HG02623 (cell line): ENCODE measurements around the gene LRRC47.
"Not testable (repeated sequence)": the region's sequence is repeated elsewhere in the genome, so short reads cannot be mapped to it uniquely, and the experiment has no call there.

Experiments used
- ATAC-seq: cut with Tn5 transposase; IDR thresholded peaks from one replicate; pipeline ENCODE4 v1.9.1; 2021; ENCODE audit warnings: moderate library complexity; ENCODE audit not compliant: unreplicated experiment

Gene LRRC47

DNA sequence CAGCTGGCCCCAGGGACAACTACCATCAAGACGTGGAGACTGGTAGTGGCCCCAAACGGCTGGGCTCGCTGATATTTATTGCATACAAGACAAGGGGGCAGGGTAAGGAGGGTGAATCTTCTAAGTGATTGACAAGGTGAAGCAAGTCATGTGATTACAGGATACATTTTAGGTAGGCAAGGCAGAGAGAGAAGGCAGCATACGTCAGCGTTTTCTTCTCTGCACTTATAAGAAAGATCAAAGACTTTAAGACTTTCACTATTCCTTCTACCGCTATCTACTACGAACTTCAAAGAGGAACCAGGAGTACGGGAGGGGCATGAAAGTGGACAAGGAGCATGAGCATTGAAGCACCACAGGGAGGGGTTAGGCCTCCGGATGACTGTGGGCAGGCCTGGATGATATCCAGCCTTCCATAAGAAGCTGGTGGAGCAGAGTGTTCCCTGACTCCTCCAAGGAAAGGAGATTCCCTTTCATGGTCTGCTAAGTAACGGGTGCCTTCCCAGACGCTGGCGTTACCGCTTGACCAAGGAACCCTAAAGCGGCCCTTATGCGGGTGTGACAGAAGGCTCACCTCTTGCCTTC is 47.9 kb downstream of the LRRC47 start:
- ATAC-seq = not testable (repeated sequence)

- no peak for ATAC-seq
Measured at GRCh38 chr1:3747903-3748302, 48.4 kb downstream of the LRRC47 start.

DNA sequence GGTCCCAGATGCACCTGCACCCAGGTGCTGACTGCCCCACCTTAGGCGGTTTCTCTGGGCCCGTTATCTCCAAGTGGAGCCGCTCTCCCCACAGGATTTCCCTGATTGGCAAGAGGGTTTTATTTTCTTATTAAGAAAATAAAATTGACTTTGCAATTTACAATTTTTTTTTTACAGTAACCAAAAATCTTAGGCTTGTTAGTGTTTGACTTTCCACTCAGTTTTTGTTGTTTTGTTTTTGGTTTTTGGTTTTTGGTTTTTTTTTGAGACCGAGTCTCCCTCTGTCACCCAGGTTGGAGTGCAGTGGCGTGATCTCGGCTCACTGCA is 48.8 kb downstream of the LRRC47 start:
- no peak for ATAC-seq

- ATAC-seq = peak; percentile 86
Measured at GRCh38 chr1:3746830-3747521, 49.3 kb downstream of the LRRC47 start.

DNA sequence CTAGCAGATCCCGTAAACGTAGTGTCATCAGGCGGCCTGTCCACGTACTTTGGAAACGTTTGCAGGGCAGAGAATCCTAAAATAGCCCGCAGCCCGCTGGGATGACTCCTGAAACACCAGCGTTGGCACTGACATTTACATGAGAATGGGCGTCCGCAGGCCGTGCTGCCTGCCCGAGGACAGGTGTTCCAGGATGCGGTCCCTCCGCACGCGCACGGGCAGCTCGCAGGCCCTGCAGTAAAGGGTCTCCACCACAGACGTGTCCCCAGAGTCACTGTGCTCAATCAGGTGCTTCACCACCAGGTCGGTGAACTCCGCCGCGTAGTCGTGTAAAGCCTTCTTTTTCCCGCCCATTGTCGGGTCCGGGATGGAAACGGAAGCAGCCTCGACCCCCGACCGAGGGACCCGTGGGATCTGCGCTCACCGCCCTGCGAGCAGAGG is 49.9 kb downstream of the LRRC47 start:
- ATAC-seq = no peak

DNA sequence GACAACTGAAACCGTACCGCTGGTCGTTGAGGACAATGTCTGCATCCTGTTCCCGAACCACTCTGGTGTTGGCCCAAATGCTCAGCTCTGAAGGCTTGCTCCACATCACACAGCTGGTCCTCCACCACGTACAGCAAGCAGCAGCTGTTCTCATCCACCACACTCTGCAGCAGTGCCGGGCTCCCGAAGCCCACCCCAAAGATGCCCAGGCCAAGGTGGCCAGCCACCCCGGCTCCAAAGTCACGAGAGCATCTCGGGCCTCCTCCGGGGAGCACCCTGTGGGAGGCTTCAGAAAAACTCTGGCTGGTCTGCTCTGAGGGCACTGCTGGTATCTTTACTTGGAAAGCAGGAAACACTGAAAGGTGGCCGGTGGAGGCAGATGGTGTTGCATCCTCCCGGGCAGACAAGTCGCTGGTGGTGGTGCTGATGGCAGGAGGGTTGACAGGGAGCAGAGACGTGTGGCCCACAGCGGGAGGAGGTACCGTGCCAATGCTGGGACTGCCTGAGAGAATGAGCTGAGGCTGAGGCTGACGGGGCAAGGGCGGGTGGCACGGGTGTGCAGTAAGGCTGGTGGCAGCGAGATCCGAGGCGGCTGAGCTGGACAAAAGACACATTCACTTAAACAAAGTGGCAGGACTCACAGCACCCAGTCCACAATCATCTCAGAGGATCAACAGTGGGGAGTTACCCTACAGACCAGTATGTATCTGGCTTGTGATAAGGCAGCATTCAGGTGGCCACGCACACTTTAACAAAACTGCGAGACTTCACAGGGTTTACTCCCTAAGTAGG is 50.5 kb downstream of the LRRC47 start:
- ATAC-seq = no peak

DNA sequence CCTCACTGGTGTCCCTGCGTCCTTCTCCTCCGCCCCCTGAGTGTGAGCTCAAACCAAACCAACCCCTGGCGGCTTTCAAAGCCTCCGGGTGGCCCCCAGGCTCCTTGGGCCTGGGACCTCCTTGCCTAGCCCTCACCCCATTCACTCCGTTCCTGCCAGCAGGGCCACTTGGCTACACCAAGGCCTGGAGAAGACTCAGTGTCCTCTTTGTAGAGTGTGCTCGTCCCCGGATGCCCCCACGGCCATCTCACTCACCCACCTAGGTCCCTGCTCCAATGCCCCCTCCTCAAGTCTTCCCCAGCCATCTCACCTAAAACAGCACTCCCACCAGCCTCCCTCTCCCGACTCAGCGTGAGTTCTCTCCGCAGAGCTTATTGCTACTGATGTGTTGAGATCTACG is 51.2 kb downstream of the LRRC47 start:
- ATAC-seq = no peak

DNA sequence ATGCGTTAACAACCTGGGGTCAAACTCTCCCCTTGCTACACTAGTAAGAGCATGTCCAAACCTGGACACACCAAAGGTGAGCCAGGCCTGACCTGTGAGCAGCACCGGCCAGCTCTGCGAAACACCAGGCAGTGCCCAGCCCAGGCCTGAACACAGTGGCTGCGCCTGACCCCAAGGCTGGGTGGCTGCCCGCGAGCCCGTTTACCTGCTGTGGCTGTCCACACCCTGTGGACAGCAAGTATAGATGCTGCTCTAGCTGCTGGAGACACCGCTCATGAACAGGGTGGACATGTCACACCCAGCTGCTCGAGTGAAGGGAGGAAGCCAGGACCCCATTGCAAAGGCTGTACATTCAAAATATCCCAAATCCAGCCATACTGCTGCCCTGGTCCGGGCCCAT is 51.7 kb downstream of the LRRC47 start:
- ATAC-seq = no peak

DNA sequence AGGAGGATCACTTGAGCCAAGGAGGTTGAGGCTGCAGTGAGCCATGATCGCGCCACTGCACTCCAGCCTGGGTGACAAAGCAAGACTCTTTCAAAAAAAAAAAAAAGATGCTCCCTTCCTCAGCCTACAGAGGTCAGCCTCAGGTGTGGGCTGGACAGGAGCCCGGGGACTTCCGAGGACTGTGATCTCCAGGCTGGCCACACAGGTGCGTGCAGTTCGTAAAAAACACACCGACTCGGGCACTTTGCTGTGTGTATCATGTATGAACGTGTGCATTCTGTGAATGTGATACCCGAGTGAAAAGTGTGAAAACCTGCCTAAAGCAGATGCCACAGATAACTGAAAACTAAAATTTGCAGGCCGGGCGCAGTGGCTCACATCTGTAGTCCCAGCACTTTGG is 52.5 kb downstream of the LRRC47 start:
- no peak for ATAC-seq

- ATAC-seq = no peak
Measured at GRCh38 chr1:3743421-3743820, 52.9 kb downstream of the LRRC47 start.

GRCh38 chr1:3742439-3743298 is 53.6 kb downstream of the LRRC47 start:
- ATAC-seq = no peak

GRCh38 chr1:3741566-3742438 is 54.5 kb downstream of the LRRC47 start:
- no peak for ATAC-seq

- no peak for ATAC-seq
Measured at GRCh38 chr1:3740752-3741151, 55.5 kb downstream of the LRRC47 start.

- ATAC-seq = no peak
Measured at GRCh38 chr1:3740042-3740441, 56.3 kb downstream of the LRRC47 start.

- ATAC-seq = no peak
Measured at GRCh38 chr1:3738943-3739342, 57.4 kb downstream of the LRRC47 start.

- ATAC-seq = no peak
Measured at GRCh38 chr1:3736708-3737107, 59.6 kb downstream of the LRRC47 start.

DNA sequence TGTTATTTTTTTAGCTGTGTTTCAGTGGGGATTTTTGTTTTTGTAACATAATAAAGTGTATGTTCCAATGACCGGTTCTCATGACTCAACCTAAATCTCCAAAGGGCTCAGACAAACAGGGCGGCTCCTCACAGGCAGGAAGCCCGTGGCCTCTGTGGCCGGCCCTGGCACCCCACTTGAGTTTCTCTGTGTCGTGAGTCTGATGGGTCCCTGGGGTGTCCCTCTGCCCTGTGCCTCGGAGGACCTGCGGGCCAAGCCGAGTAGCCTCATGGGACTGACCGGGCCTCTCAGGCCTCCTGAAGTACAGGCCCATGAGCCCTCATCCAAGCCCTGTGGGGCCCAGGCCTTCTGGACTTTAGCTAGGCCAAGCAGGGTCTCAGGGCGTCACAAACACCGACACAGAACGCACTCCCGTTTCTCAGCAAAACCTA is 60.2 kb downstream of the LRRC47 start:
- ATAC-seq = no peak

GRCh38 chr1:3735688-3736087 is 60.6 kb downstream of the LRRC47 start:
- no peak for ATAC-seq

GRCh38 chr1:3735027-3735681 is 61.1 kb downstream of the LRRC47 start:
- ATAC-seq = no peak

DNA sequence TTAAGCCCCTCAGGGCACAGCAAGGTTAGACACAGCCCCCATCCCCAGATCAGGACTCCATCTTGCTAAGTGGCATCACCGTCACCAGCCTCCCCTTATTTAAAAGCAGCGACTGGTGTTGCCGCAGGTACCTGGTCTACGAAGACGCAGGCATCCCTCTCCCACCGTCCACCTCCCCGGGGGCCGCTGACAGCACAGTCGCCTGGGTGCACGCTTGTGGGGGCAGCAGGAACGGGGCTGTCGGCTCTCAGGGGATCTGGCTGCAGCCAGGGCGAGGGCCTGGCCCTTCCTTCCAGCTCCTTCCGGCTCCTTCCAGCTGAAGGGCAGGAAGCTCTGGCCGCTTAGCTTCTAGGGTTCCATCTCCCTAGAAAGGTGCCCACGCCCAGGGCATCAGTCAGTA is 61.7 kb downstream of the LRRC47 start:
- ATAC-seq = no peak
